PFSK-1 (cell line): ENCODE results near the gene TMC1.

ENCODE experiments used
- FOXP2 ChIP-seq: optimal IDR thresholded peaks from 2 replicates; pipeline ENCODE3; 2011; ENCODE audit warnings: borderline replicate concordance, control low read depth, inconsistent platforms; ENCODE audit not compliant: insufficient read depth; ENCODE audit errors: extremely low read length, extremely low read depth
- POLR2AphosphoS5 ChIP-seq: IDR thresholded peaks from 2 replicates; pipeline ENCODE4 v1.6.1; 2012; ENCODE audit warnings: low read depth, mild to moderate bottlenecking, control low read depth, low read length, moderate library complexity
- SIN3A ChIP-seq: IDR thresholded peaks from 2 replicates; pipeline ENCODE4 v1.6.1; 2012; ENCODE audit warnings: mild to moderate bottlenecking, low read length, moderate library complexity, borderline replicate concordance; ENCODE audit not compliant: insufficient read depth
- TAF1 ChIP-seq: IDR thresholded peaks from 2 replicates; pipeline ENCODE4 v1.6.1; 2012; ENCODE audit warnings: low read length, control low read depth, borderline replicate concordance; ENCODE audit not compliant: insufficient read depth
- TF ChIP-seq, protein P1 (sequence below), 2 experiments: IDR thresholded peaks; 2 replicates each; pipeline versions ENCODE4 v1.6.1 to v1.8.0; 2011 to 2012; ENCODE audit warnings: low read depth in 2 of 2, low read length in 2 of 2, control low read depth in 1 of 2, inconsistent platforms in 1 of 2, mild to moderate bottlenecking in 1 of 2, moderate library complexity in 1 of 2; ENCODE audit not compliant: insufficient read depth in 1 of 2

The TMC1 gene

DNA sequence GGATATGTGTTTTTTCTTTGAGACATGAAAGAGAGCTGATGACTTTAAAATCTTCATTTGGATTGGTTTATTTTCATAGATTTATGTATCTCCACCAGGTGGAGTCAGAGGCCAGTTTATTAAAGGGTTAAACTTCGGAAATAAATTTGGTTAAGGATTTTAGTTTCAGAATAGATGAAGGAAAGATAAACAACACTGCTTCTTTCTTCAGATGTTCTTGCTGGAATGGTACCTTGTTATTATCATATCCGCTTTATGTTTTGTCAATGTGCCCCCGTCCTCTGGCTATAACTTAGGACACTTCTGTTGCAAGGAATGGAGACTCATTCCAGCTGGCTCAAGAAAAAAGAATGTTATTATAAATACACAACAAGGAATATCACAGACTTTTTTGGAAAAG lies 350.3 kb downstream of the TMC1 start:
- no peak for TF ChIP-seq FOXP2
- TF ChIP-seq, protein P1, sequence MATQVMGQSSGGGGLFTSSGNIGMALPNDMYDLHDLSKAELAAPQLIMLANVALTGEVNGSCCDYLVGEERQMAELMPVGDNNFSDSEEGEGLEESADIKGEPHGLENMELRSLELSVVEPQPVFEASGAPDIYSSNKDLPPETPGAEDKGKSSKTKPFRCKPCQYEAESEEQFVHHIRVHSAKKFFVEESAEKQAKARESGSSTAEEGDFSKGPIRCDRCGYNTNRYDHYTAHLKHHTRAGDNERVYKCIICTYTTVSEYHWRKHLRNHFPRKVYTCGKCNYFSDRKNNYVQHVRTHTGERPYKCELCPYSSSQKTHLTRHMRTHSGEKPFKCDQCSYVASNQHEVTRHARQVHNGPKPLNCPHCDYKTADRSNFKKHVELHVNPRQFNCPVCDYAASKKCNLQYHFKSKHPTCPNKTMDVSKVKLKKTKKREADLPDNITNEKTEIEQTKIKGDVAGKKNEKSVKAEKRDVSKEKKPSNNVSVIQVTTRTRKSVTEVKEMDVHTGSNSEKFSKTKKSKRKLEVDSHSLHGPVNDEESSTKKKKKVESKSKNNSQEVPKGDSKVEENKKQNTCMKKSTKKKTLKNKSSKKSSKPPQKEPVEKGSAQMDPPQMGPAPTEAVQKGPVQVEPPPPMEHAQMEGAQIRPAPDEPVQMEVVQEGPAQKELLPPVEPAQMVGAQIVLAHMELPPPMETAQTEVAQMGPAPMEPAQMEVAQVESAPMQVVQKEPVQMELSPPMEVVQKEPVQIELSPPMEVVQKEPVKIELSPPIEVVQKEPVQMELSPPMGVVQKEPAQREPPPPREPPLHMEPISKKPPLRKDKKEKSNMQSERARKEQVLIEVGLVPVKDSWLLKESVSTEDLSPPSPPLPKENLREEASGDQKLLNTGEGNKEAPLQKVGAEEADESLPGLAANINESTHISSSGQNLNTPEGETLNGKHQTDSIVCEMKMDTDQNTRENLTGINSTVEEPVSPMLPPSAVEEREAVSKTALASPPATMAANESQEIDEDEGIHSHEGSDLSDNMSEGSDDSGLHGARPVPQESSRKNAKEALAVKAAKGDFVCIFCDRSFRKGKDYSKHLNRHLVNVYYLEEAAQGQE (IDR thresholded peaks at IDR 0.05; ENCODE audit: insufficient read depth in 1 of 2, low read depth in 2 of 2, low read length in 2 of 2), result no peak

DNA sequence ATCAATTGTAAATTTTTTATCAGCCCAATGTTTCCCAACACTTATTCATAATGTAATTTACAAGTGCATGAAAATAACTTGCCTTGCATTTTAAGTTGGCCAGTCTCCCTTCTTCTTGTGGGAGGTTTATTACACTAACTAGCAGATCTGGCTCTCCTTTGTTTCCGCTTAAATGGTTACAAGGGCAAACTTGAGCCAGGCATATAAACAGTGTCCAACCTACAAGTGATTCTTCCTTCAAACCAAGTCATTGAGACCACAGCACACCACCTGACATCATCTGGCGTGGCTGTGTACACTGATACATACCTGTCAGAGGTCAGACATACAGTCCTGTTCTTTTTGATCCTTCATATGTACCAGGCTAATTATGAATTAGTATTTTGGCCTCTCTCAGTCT lies 351.3 kb downstream of the TMC1 start:
- no peak for TF ChIP-seq POLR2AphosphoS5
- TF ChIP-seq, protein P1 (IDR thresholded peaks at IDR 0.05; ENCODE audit: insufficient read depth in 1 of 2, low read depth in 2 of 2, low read length in 2 of 2), result no peak
- TF ChIP-seq SIN3A, result no peak
- no peak for TF ChIP-seq TAF1
- TF ChIP-seq FOXP2, result no peak

DNA sequence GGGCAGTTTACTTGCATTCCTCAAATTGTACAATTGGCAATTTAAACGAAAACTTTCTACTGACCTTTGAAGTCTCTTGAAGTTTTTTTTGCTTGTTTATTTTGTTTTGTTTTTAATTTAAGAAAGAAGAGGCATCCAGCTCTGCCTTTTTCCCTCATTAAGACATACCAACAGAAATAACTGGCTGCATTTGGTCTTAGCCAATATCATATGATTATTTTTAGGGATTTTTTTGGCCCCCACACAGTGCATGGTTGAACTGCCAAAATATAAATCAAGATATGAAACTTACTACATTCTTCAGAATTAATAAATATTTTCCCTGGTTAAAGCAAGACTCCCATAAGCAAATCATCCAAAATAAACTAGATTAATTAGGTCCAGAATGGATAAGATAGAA lies 352.0 kb downstream of the TMC1 start:
- no peak for TF ChIP-seq POLR2AphosphoS5
- TF ChIP-seq TAF1, result no peak
- TF ChIP-seq SIN3A, result no peak
- TF ChIP-seq FOXP2, result no peak
- TF ChIP-seq, protein P1 (IDR thresholded peaks at IDR 0.05; ENCODE audit: insufficient read depth in 1 of 2, low read depth in 2 of 2, low read length in 2 of 2), result no peak

DNA sequence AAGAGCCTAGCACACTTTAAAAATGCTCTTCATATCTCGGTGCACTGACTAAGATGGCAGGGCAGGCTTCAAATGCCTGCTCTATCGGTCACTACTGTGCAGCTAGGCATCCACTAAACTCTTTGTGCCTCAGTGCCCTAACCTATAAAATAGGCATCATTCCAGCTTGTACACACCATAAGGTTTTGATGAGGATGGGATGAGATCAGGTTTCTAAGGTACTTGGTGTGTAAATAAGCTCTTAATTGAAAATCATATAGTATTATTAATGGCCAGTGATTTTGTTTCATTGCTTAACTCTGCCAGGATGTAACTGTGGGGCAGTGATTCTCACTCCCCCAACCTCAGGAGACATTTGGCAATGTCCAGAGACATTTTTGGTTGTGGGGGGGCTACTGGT lies 352.9 kb downstream of the TMC1 start:
- TF ChIP-seq SIN3A, result no peak
- no peak for TF ChIP-seq POLR2AphosphoS5
- no peak for TF ChIP-seq FOXP2
- TF ChIP-seq TAF1, result no peak

DNA sequence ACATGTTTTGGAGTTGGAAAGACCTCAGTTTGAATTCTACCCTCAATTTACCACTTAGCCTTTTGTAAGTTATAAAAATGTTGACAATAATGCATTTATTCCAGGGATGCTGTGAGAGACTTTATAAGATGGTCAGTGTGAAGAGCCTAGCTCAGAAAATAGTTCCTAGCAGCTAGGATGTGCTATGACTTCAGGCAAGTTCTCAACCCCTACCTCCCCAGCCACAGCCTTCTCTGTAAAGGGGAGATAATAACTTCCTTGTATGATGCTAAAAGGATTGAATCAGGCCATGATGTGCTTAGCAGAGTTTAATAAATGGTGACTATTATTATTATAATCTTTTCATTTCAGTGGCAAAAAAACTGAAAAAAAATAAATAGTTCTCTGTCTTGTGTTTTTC lies 353.8 kb downstream of the TMC1 start:
- no peak for TF ChIP-seq FOXP2
- TF ChIP-seq TAF1, result no peak
- no peak for TF ChIP-seq SIN3A
- TF ChIP-seq, protein P1 (IDR thresholded peaks at IDR 0.05; ENCODE audit: insufficient read depth in 1 of 2, low read depth in 2 of 2, low read length in 2 of 2), result no peak
- no peak for TF ChIP-seq POLR2AphosphoS5
